HG02870 (cell line): Measurements from ENCODE around the gene APBA1.
"Not testable (repeated sequence)": the region's sequence is repeated elsewhere in the genome, so short reads cannot be mapped to it uniquely, and the experiment has no call there.

Experiments
- ATAC-seq: cut with Tn5 transposase; IDR thresholded peaks from one replicate; pipeline ENCODE4 v1.9.1; 2021; ENCODE audit warnings: mild to moderate bottlenecking, moderate library complexity; ENCODE audit not compliant: unreplicated experiment

APBA1 gene

GRCh38 chr9:69609156-69609555 is 63.0 kb downstream of the APBA1 start:
- ATAC-seq, result no peak

- no peak for ATAC-seq
Measured at GRCh38 chr9:69606089-69606488, 66.1 kb downstream of the APBA1 start.

- ATAC-seq, result no peak
Measured at GRCh38 chr9:69605406-69605805, 66.8 kb downstream of the APBA1 start.

- no peak for ATAC-seq
Measured at GRCh38 chr9:69604568-69605219, 67.5 kb downstream of the APBA1 start.

GRCh38 chr9:69603656-69604055 is 68.5 kb downstream of the APBA1 start:
- no peak for ATAC-seq

GRCh38 chr9:69602773-69603172 is 69.4 kb downstream of the APBA1 start:
- no peak for ATAC-seq

- ATAC-seq, result no peak
Measured at GRCh38 chr9:69601698-69602097, 70.5 kb downstream of the APBA1 start.

GRCh38 chr9:69600314-69601047 is 71.7 kb downstream of the APBA1 start:
- ATAC-seq, result no peak

GRCh38 chr9:69599232-69599971 is 72.8 kb downstream of the APBA1 start:
- ATAC-seq, result no peak

GRCh38 chr9:69596906-69597305 is 75.3 kb downstream of the APBA1 start:
- ATAC-seq, result not testable (repeated sequence)

GRCh38 chr9:69594180-69594579 is 78.0 kb downstream of the APBA1 start:
- ATAC-seq, result no peak

- no peak for ATAC-seq
Measured at GRCh38 chr9:69593756-69594155, 78.4 kb downstream of the APBA1 start.

GRCh38 chr9:69593301-69593700 is 78.9 kb downstream of the APBA1 start:
- ATAC-seq, result no peak

- no peak for ATAC-seq
Measured at GRCh38 chr9:69590266-69590665, 81.9 kb downstream of the APBA1 start.

GRCh38 chr9:69589156-69589555 is 83.0 kb downstream of the APBA1 start:
- no peak for ATAC-seq

GRCh38 chr9:69585571-69585970 is 86.6 kb downstream of the APBA1 start:
- ATAC-seq, result no peak

- no peak for ATAC-seq
Measured at GRCh38 chr9:69584759-69585158, 87.4 kb downstream of the APBA1 start.

- ATAC-seq, result no peak
Measured at GRCh38 chr9:69583645-69584234, 88.4 kb downstream of the APBA1 start.

GRCh38 chr9:69582544-69583297 is 89.5 kb downstream of the APBA1 start:
- ATAC-seq, result no peak

- ATAC-seq, result no peak
Measured at GRCh38 chr9:69582018-69582417, 90.2 kb downstream of the APBA1 start.
